ENCODE measurements around the gene FBXO27. TPM values are rescaled to one million over a fixed set of nuclear protein-coding genes. Genes with fewer than 3 reads are reported as not detected.
"Not testable (repeated sequence)": the region's sequence is repeated elsewhere in the genome, so short reads cannot be mapped to it uniquely, and the experiment has no call there.

The FBXO27 gene, protein sequence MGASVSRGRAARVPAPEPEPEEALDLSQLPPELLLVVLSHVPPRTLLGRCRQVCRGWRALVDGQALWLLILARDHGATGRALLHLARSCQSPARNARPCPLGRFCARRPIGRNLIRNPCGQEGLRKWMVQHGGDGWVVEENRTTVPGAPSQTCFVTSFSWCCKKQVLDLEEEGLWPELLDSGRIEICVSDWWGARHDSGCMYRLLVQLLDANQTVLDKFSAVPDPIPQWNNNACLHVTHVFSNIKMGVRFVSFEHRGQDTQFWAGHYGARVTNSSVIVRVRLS
- polyA plus RNA-seq: 13.5 TPM
- long read RNA-seq, donor 1, partial matches to known transcripts: 0 of 3 reads
- long read RNA-seq, donor 1, other reads (novel, unspliced or antisense): 0 of 3 reads
- long read RNA-seq, donor 2, partial matches to known transcripts: 0 of 4 reads
- long read RNA-seq, donor 2, other reads (novel, unspliced or antisense): 0 of 4 reads
- long read RNA-seq, donor 3: 0 reads
- long read RNA-seq, donor 4: 0 reads
- long read RNA-seq, donor 5, partial matches to known transcripts: 0 of 1 reads
- long read RNA-seq, donor 5, other reads (novel, unspliced or antisense): 0 of 1 reads
- long read RNA-seq, donor 6, partial matches to known transcripts: 0 of 1 reads
- long read RNA-seq, donor 6, other reads (novel, unspliced or antisense): 0 of 1 reads
- long read RNA-seq, donor 7: 0 reads
- long read RNA-seq, donor 8: 0 reads
- long read RNA-seq, donor 9, transcript FBXO27-205 (4 exons, 462 nt): major isoform, 5 of 5 reads
- long read RNA-seq, donor 9, partial matches to known transcripts: 0 of 5 reads
- long read RNA-seq, donor 9, other reads (novel, unspliced or antisense): 0 of 5 reads
- long read RNA-seq, donor 10, partial matches to known transcripts: 0 of 1 reads
- long read RNA-seq, donor 10, other reads (novel, unspliced or antisense): 0 of 1 reads
- long read RNA-seq, donor 11, partial matches to known transcripts: 0 of 2 reads
- long read RNA-seq, donor 11, other reads (novel, unspliced or antisense): 0 of 2 reads

DNA sequence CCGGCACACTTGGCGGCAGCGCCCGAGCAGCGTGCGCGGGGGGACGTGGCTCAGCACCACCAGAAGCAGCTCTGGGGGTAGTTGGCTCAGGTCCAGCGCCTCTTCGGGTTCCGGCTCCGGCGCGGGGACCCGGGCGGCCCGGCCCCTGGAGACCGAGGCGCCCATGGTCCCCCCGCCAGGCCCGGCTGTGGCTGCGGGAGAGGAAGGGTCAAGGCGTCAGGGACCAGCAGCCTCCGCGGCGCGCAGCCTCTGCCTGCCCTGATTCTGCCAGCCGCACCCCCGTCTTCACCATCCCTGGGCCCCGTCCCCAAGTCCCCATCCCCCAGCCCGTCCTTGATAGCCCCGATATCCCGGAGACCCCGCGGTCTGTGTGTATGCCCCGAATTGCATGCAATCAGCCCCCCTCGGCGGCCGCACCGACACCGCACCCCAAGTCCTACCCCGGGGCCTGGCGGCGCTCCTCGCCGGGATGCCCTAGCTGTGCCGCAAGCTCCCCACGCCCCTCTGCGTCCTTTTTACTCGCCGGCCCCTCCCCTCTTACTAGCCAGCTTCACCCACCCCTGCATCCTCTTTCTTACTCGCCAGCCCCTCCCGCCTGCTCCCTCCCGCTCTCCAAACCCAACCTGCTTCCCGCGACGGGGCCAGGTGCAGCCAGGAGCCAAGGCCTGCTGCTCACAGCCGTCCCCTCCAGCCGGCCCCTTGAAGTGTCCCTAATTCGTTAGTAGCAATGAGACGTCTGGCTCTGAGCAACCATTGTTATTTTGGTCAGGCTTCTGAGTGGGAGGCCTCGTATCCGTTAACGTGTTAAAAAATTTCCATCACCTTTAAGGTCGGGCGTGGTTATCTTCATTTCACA lies at the start of gene FBXO27:
Gene FBXO27 (minus strand): TSS at position 487 of the 856 bp plus-strand sequence. CDS start 322 bp downstream, at position 165.
- peak within 1 kb of the TSS; percentile 51 for H3K4me3 ChIP-seq (ENCODE audit: low read length)
- H3K9me3 ChIP-seq (ENCODE audit: control insufficient read depth, low read depth, low read length): no peaks in the 10 kb centered on the region
- H3K27me3 ChIP-seq (ENCODE audit: control insufficient read depth, insufficient read depth, low read length): peaks cover 5% of the 10 kb centered on the region
- H3K36me3 ChIP-seq (ENCODE audit: control insufficient read depth, insufficient read depth, low read length): no peaks in the 10 kb centered on the region
- DNase-seq: peak in 1 of 2 donors; percentile 44
- no CpG with 5 or more reads among the region's 66 CpGs for WGBS (ENCODE audit: insufficient coverage, low lambda C conversion rate)
- peaks cover 24% of the 10 kb centered on the region for H3K4me1 ChIP-seq (ENCODE audit: control insufficient read depth, insufficient read depth, low read length)
- H3K27ac ChIP-seq (ENCODE audit: low read length): peak within 1 kb of the TSS; percentile 91

DNA sequence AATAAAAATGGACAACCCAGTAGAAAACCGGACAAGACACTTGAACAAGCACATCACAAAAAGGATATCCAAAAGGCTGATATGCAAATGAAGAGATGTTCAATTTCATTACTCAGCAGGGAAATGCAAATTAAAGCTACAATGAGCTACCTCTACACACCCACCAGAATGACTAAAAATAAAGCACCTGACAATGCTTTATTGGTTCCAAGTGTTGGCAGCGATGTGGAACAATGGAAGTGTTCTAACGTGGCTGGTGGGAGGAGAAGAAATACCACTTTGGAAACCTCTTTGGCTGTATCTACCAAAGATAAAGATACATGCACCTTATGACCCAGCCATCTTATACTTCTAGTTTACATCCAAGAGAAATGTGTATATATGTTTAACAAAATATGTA lies 48.1 kb upstream of the FBXO27 start:
- Histone ChIP-seq H3K27ac (ENCODE audit: low read length) (no peak overlapping the region), H3K9me3 (ENCODE audit: control insufficient read depth, low read depth, low read length) (no peaks in the 10 kb centered on the region), H3K4me3 (ENCODE audit: low read length) (no peak overlapping the region), H3K4me1 (ENCODE audit: control insufficient read depth, insufficient read depth, low read length) (peaks cover 7% of the 10 kb centered on the region), H3K36me3 (ENCODE audit: control insufficient read depth, insufficient read depth, low read length) (no peaks in the 10 kb centered on the region), H3K27me3 (ENCODE audit: control insufficient read depth, insufficient read depth, low read length) (peaks cover 30% of the 10 kb centered on the region)
- no peak for DNase-seq
- WGBS (ENCODE audit: insufficient coverage, low lambda C conversion rate): no CpG with 5 or more reads among the region's 3 CpGs

DNA sequence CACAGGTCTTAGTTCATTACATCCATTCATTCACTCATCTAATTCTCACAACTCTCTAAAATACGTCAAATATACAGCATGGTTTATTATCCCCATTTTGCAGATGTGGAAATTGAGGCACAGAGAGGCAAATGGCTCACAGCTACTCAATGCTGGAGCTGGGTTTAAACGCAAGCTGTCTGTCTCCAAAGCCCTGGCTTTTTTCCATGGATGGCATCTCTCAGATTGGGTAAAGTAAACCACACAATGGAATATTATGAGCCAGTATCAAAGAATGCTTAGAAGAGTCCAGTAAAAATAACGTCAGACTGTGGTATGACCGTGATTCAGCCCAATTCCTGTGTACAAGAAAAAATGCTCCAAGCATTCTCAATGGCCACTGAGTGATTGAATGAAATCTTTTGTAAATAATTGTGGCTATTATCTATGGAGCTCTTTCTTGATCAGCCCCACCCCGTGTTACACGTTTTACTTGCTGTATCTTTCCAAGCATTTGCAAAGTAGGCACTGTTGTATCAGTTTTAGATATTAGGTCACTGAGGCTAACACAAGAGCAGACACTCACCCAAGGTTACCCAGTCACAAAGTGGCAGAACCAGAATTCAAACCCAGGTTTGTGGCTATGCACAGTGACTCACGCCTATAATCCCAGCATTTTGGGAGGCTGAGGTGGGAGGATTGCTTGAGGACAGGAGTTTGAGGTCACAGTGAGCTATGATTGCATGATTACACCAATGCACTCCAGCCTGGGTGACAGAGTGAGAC lies 46.3 kb upstream of the FBXO27 start:
- 44% methylated on average over 3 of the region's 7 CpGs for WGBS (ENCODE audit: insufficient coverage, low lambda C conversion rate)
- DNase-seq: no peak
- H3K27me3 ChIP-seq (ENCODE audit: control insufficient read depth, insufficient read depth, low read length): peaks cover 14% of the 10 kb centered on the region
- H3K4me1 ChIP-seq (ENCODE audit: control insufficient read depth, insufficient read depth, low read length): peaks cover 5% of the 10 kb centered on the region
- no peaks in the 10 kb centered on the region for H3K9me3 ChIP-seq (ENCODE audit: control insufficient read depth, low read depth, low read length)
- no peak overlapping the region for H3K4me3 ChIP-seq (ENCODE audit: low read length)
- no peaks in the 10 kb centered on the region for H3K36me3 ChIP-seq (ENCODE audit: control insufficient read depth, insufficient read depth, low read length)
- H3K27ac ChIP-seq (ENCODE audit: low read length): no peak overlapping the region

DNA sequence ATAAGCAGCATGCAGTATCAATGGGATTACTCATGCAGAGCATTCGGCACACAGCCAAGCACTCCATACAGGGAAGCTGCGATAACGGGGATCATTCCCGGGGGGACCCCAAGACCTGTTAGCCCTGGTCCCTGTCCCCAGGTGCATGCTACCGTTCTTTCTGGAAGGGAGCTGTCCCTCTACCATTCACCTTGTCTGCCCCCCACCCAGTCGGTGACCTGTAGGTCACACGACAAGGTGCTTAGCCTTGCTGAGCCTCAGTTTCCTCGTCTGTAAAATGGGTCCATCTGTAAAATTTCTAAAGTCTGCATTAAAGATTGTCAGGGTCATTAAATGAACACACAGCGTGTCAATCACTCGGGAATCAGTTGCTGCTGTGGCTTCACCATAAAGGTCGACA lies 45.0 kb upstream of the FBXO27 start:
- Histone ChIP-seq H3K27ac (ENCODE audit: low read length) (no peak overlapping the region), H3K9me3 (ENCODE audit: control insufficient read depth, low read depth, low read length) (no peaks in the 10 kb centered on the region)
- WGBS (ENCODE audit: insufficient coverage, low lambda C conversion rate): no CpG with 5 or more reads among the region's 11 CpGs

DNA sequence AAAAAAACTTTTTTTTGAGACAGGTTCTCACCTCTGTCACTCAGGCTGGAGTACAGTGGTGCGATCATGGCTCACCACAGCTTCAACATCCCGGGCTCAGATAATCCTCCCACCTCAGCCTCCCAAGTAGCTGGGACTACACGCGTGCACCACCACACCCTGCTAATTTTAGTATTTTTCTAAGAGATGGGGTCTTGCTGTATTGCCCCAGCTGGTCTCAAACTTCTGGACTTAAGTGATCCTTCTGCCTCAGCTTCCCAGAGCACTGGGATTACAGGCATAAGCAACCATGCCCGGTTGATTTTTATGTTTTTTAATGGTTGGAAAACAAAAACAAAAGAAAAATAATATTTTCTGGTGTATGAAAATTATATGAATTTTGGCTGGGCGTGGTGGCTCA lies 42.6 kb upstream of the FBXO27 start:
- no peak overlapping the region for H3K27ac ChIP-seq (ENCODE audit: low read length)
- no peaks in the 10 kb centered on the region for H3K4me1 ChIP-seq (ENCODE audit: control insufficient read depth, insufficient read depth, low read length)
- no peak for DNase-seq
- H3K9me3 ChIP-seq (ENCODE audit: control insufficient read depth, low read depth, low read length): no peaks in the 10 kb centered on the region
- H3K36me3 ChIP-seq (ENCODE audit: control insufficient read depth, insufficient read depth, low read length): no peaks in the 10 kb centered on the region
- H3K27me3 ChIP-seq (ENCODE audit: control insufficient read depth, insufficient read depth, low read length): no peaks in the 10 kb centered on the region
- WGBS (ENCODE audit: insufficient coverage, low lambda C conversion rate): 100% methylated on average over 1 of the region's 6 CpGs
- no peak overlapping the region for H3K4me3 ChIP-seq (ENCODE audit: low read length)

More for the DNA sequence above, 45.0 kb upstream of the FBXO27 start:
- DNase-seq: no peak
- no peaks in the 10 kb centered on the region for H3K4me1 ChIP-seq (ENCODE audit: control insufficient read depth, insufficient read depth, low read length)
- H3K27me3 ChIP-seq (ENCODE audit: control insufficient read depth, insufficient read depth, low read length): peaks cover 1% of the 10 kb centered on the region
- H3K36me3 ChIP-seq (ENCODE audit: control insufficient read depth, insufficient read depth, low read length): no peaks in the 10 kb centered on the region
- no peak overlapping the region for H3K4me3 ChIP-seq (ENCODE audit: low read length)

DNA sequence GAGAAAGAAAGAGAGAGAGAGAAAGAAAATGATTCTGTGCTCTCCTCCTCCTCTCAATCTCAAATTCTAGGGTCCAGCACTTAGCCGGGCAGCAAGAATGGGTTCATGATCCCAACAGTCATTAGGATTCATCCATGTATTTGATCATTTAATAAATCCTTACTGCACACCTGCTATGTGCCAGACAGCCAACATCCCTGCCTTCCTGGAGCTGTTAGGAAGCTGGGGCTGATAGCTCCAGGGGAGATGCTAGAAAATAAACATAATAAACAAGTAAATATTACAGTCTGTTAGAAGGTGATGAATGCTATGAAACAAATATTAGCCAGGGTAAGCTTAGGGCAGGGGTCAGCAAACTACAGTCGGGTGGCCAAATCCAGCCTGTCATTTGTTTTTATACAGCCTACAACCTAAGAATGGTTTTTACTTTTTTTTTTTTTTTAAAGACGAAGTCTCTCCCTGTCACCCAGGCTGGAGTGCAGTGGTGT lies 41.9 kb upstream of the FBXO27 start:
- Histone ChIP-seq H3K9me3 (ENCODE audit: control insufficient read depth, low read depth, low read length) (no peaks in the 10 kb centered on the region), H3K4me1 (ENCODE audit: control insufficient read depth, insufficient read depth, low read length) (no peaks in the 10 kb centered on the region), H3K36me3 (ENCODE audit: control insufficient read depth, insufficient read depth, low read length) (no peaks in the 10 kb centered on the region), H3K27me3 (ENCODE audit: control insufficient read depth, insufficient read depth, low read length) (no peaks in the 10 kb centered on the region), H3K4me3 (ENCODE audit: low read length) (no peak overlapping the region), H3K27ac (ENCODE audit: low read length) (no peak overlapping the region)
- DNase-seq: no peak
- WGBS (ENCODE audit: insufficient coverage, low lambda C conversion rate): no CpG with 5 or more reads among the region's 3 CpGs

DNA sequence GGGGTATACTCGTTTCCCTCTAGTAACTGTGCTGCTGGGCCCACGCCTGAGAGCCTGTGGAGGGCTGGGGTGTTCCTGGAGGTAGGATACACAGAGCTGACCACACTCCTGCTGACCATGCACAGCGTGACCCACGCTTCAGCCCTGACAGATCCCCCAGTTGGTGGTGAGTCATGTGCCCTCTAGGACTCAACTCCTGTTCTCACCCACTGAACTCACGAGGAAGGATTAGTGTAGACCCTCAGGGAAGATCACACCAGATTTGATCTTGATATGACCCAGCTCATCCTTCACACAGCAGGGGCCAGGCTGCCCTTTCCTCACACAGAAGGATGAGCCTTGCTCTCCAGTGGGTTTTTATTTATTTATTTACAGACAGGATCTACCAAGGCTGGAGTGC lies 38.5 kb upstream of the FBXO27 start:
- no peaks in the 10 kb centered on the region for H3K9me3 ChIP-seq (ENCODE audit: control insufficient read depth, low read depth, low read length)
- DNase-seq: no peak
- WGBS (ENCODE audit: insufficient coverage, low lambda C conversion rate): no CpG with 5 or more reads among the region's 5 CpGs

DNA sequence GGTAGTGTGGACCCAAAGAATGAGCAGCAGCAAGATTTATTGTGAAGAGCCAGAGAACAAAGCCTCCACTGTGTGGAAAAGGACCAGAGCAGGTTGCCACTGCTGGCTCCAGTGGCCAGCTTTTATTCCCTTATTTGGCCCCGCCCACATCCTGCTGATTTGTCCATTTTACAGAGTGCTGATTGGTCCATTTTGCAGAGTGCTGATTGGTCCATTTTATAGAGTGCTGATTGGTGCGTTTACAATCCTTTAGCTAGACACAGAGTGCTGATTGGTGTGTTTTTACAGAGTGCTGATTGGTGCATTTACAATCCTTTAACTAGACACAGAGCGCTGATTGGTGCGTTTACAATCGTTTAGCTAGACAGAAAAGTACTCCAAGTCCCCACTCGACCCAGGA lies 35.9 kb upstream of the FBXO27 start:
- WGBS (ENCODE audit: insufficient coverage, low lambda C conversion rate): no CpG with 5 or more reads among the region's 6 CpGs
- not testable (repeated sequence) for H3K4me1 ChIP-seq (ENCODE audit: control insufficient read depth, insufficient read depth, low read length); H3K27me3 ChIP-seq (ENCODE audit: control insufficient read depth, insufficient read depth, low read length); DNase-seq; H3K27ac ChIP-seq (ENCODE audit: low read length); H3K36me3 ChIP-seq (ENCODE audit: control insufficient read depth, insufficient read depth, low read length); H3K4me3 ChIP-seq (ENCODE audit: low read length); H3K9me3 ChIP-seq (ENCODE audit: control insufficient read depth, low read depth, low read length)

More for the DNA sequence above, 38.5 kb upstream of the FBXO27 start:
- Histone ChIP-seq H3K27ac (ENCODE audit: low read length) (no peak overlapping the region), H3K27me3 (ENCODE audit: control insufficient read depth, insufficient read depth, low read length) (no peaks in the 10 kb centered on the region), H3K4me3 (ENCODE audit: low read length) (no peak overlapping the region), H3K4me1 (ENCODE audit: control insufficient read depth, insufficient read depth, low read length) (no peaks in the 10 kb centered on the region), H3K36me3 (ENCODE audit: control insufficient read depth, insufficient read depth, low read length) (no peaks in the 10 kb centered on the region)

DNA sequence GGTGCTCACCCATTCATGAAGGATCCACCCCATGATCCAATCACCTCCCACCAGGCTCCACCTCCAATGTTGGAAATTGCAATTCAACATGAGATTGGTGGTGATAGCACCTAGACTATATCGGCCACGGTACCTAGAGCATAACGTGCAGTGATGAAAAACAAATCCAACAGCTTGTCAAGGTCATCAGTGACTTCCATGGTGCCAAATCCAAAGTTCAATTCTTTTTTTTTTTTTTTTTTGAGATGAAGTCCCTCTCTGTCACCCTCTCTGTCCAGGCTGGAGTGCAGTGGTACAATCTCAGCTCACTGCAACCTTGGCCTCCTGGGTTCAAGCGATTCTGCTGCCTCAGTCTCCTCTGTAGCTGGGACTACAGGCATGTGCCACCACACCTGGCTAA lies 34.8 kb upstream of the FBXO27 start:
- H3K27ac ChIP-seq (ENCODE audit: low read length): no peak overlapping the region
- H3K9me3 ChIP-seq (ENCODE audit: control insufficient read depth, low read depth, low read length): no peaks in the 10 kb centered on the region
- no peaks in the 10 kb centered on the region for H3K4me1 ChIP-seq (ENCODE audit: control insufficient read depth, insufficient read depth, low read length)
- 0% methylated on average over 1 of the region's 4 CpGs for WGBS (ENCODE audit: insufficient coverage, low lambda C conversion rate)
- H3K27me3 ChIP-seq (ENCODE audit: control insufficient read depth, insufficient read depth, low read length): no peaks in the 10 kb centered on the region
- H3K36me3 ChIP-seq (ENCODE audit: control insufficient read depth, insufficient read depth, low read length): no peaks in the 10 kb centered on the region
- no peak overlapping the region for H3K4me3 ChIP-seq (ENCODE audit: low read length)
- DNase-seq: no peak

Measured in large intestine (tissue), 12 donors.